Measurements from ENCODE around the gene TFPT. TPM values are rescaled to one million over a fixed set of nuclear protein-coding genes. Genes with fewer than 3 reads are reported as not detected.

TFPT gene
- total and polyA plus RNA-seq, 2 of the 13 experiments (the other 11 are each of a cell fraction or from before 2014, with no cell fraction given) = 8.4 to 10.7 TPM

DNA sequence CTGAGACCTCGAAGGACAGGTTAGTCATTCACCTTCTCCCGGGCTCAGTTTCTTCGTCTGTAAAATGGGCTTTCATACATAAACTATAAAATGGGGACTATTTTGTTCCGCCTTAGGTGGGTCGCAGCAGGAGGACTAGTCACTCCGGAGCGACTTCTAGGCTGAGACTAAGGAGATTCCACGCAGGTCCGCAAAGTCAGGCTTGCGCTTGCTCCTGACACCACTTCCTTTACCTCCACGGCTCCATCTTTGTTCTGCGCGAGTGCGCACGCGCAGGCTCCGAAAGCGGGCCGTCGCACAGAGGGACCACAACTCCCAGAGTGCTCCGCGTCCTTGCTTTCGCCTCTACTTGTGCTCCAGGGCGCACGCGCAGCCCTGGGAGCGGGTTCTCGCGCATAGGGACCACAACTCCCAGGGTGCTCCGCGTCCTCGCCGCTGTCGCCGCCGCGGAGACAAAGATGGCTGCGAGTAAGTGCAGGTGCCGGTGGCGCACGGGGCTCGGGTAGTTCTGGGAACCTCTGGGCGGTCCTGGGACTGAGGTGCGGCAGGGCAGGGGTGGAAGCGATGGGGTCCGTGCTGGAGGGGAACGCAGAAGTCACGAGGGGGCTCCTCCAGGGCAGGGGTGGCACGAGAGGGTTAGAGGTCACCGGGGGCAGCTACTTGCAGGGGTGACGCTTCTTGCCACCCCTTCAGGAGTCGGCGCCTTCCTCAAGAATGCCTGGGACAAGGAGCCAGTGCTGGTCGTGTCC lies 12.9 kb downstream of the TFPT start, which contains the start of gene NDUFA3 (continued):
- no peak for TF ChIP-seq SYNCRIP (IDR thresholded peaks at IDR 0.05; ENCODE audit: insufficient read depth, low read depth, low read length)
- no peak for TF ChIP-seq ZNF775 (CRISPR knock-in tag; IDR thresholded peaks at IDR 0.05; ENCODE audit: borderline replicate concordance)
- TF ChIP-seq ZNF446 (CRISPR knock-in tag; IDR thresholded peaks at IDR 0.05) = no peak
- TF ChIP-seq ZNF33A (CRISPR knock-in tag; IDR thresholded peaks at IDR 0.05; ENCODE audit: borderline replicate concordance) = no peak
- TF ChIP-seq FOSL1 (CRISPR knock-in tag; IDR thresholded peaks at IDR 0.05; ENCODE audit: borderline replicate concordance) = no peak
- no peak for TF ChIP-seq HNF4G (IDR thresholded peaks at IDR 0.05; ENCODE audit: borderline replicate concordance, low read depth, low read length)
- TF ChIP-seq HNF4G (CRISPR knock-in tag; IDR thresholded peaks at IDR 0.05; ENCODE audit: borderline replicate concordance, low read depth) = peak; percentile 61; the same call in 1 of the 2 replicates
- peak; percentile 84 for TF ChIP-seq ERF (CRISPR knock-in tag; IDR thresholded peaks at IDR 0.05)
- peak; percentile 89 for TF ChIP-seq TAF1 (CRISPR knock-in tag; IDR thresholded peaks at IDR 0.05)
- TF ChIP-seq TEAD3 (CRISPR knock-in tag; optimal IDR thresholded peaks at IDR 0.05; ENCODE audit: borderline replicate concordance) = peak; percentile 33
- TF ChIP-seq, protein P1, sequence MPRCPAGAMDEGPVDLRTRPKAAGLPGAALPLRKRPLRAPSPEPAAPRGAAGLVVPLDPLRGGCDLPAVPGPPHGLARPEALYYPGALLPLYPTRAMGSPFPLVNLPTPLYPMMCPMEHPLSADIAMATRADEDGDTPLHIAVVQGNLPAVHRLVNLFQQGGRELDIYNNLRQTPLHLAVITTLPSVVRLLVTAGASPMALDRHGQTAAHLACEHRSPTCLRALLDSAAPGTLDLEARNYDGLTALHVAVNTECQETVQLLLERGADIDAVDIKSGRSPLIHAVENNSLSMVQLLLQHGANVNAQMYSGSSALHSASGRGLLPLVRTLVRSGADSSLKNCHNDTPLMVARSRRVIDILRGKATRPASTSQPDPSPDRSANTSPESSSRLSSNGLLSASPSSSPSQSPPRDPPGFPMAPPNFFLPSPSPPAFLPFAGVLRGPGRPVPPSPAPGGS (CRISPR knock-in tag; IDR thresholded peaks at IDR 0.05) = peak; percentile 38; the same call in 1 of the 2 replicates
- no peak; the same call in 1 of the 2 replicates for TF ChIP-seq MTF1 (CRISPR knock-in tag; IDR thresholded peaks at IDR 0.05)
- no peak; the same call in 1 of the 2 replicates for TF ChIP-seq BORCS8-MEF2B (CRISPR knock-in tag; IDR thresholded peaks at IDR 0.05)
- 0 out of 2 replicates have a peak, but pooled peaks have one; percentile 42 for TF ChIP-seq ZNF879 (CRISPR knock-in tag; IDR thresholded peaks at IDR 0.05)
- no peak for TF ChIP-seq ZNF431 (CRISPR knock-in tag; IDR thresholded peaks at IDR 0.05; ENCODE audit: borderline replicate concordance, low read depth)
- TF ChIP-seq ZNF350 (CRISPR knock-in tag; IDR thresholded peaks at IDR 0.05; ENCODE audit: borderline replicate concordance, low read depth) = peak; percentile 87; the same call in 1 of the 2 replicates
- TF ChIP-seq TCF12 (IDR thresholded peaks at IDR 0.05) = no peak
- TF ChIP-seq TCF12 (CRISPR knock-in tag; IDR thresholded peaks at IDR 0.05) = 0 out of 2 replicates have a peak, but pooled peaks have one; percentile 39
- TF ChIP-seq ZNF615 (CRISPR knock-in tag; IDR thresholded peaks at IDR 0.05; ENCODE audit: borderline replicate concordance) = no peak
- TF ChIP-seq HNRNPUL1 (IDR thresholded peaks at IDR 0.05; ENCODE audit: low read depth, low read length) = no peak
- no peak for TF ChIP-seq ZNF224 (CRISPR knock-in tag; IDR thresholded peaks at IDR 0.05)
- TF ChIP-seq PHF5A (CRISPR knock-in tag; IDR thresholded peaks at IDR 0.05; ENCODE audit: low read depth, unreplicated experiment) = no peak
- peak; percentile 70; the same call in 1 of the 2 replicates for TF ChIP-seq ZNF776 (CRISPR knock-in tag; IDR thresholded peaks at IDR 0.05)
- TF ChIP-seq KDM1A (CRISPR knock-in tag; IDR thresholded peaks at IDR 0.05) = peak; percentile 99
- TF ChIP-seq, protein P2, sequence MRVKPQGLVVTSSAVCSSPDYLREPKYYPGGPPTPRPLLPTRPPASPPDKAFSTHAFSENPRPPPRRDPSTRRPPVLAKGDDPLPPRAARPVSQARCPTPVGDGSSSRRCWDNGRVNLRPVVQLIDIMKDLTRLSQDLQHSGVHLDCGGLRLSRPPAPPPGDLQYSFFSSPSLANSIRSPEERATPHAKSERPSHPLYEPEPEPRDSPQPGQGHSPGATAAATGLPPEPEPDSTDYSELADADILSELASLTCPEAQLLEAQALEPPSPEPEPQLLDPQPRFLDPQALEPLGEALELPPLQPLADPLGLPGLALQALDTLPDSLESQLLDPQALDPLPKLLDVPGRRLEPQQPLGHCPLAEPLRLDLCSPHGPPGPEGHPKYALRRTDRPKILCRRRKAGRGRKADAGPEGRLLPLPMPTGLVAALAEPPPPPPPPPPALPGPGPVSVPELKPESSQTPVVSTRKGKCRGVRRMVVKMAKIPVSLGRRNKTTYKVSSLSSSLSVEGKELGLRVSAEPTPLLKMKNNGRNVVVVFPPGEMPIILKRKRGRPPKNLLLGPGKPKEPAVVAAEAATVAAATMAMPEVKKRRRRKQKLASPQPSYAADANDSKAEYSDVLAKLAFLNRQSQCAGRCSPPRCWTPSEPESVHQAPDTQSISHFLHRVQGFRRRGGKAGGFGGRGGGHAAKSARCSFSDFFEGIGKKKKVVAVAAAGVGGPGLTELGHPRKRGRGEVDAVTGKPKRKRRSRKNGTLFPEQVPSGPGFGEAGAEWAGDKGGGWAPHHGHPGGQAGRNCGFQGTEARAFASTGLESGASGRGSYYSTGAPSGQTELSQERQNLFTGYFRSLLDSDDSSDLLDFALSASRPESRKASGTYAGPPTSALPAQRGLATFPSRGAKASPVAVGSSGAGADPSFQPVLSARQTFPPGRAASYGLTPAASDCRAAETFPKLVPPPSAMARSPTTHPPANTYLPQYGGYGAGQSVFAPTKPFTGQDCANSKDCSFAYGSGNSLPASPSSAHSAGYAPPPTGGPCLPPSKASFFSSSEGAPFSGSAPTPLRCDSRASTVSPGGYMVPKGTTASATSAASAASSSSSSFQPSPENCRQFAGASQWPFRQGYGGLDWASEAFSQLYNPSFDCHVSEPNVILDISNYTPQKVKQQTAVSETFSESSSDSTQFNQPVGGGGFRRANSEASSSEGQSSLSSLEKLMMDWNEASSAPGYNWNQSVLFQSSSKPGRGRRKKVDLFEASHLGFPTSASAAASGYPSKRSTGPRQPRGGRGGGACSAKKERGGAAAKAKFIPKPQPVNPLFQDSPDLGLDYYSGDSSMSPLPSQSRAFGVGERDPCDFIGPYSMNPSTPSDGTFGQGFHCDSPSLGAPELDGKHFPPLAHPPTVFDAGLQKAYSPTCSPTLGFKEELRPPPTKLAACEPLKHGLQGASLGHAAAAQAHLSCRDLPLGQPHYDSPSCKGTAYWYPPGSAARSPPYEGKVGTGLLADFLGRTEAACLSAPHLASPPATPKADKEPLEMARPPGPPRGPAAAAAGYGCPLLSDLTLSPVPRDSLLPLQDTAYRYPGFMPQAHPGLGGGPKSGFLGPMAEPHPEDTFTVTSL (CRISPR knock-in tag; IDR thresholded peaks at IDR 0.05; ENCODE audit: borderline replicate concordance) = no peak
